ENCODE results near the gene ATP6V0D1. TPM values are rescaled to one million over a fixed set of nuclear protein-coding genes. Genes with fewer than 3 reads are reported as not detected.

ATP6V0D1 gene
- total and polyA plus RNA-seq, 8 donors, result 17.4 to 54.0 (median 32.3) TPM

- peaks cover 9 to 17% (median 16%) of the 10 kb centered on the region in 3 donors for H3K4me1 ChIP-seq
- ATAC-seq, result peak; percentile 88 to 92 (median 90)
- no peaks in the 10 kb centered on the region for H3K36me3 ChIP-seq
- no peaks in the 10 kb centered on the region for H3K27me3 ChIP-seq
- H3K27ac ChIP-seq, result peak overlapping the region; percentile 50 to 91 (median 80)
- WGBS, 2 donors, result 38 to 45% methylated on average over 5 of the region's 5 CpGs
- peak; percentile 41 for FAIRE-seq
- peak in 4 of 6 donors; percentile 79 to 88 (median 84) for DNase-seq
- no peak overlapping the region for H3K4me3 ChIP-seq
- no peaks in the 10 kb centered on the region for H3K9me3 ChIP-seq
- no peak for TF ChIP-seq CTCF (IDR thresholded peaks at IDR 0.05)
- intact Hi-C loops (cut with DNase I), result loop anchor here in 1 of 3 donors (5.0 kb wide), 1 partner anchor 42 kb away; no protein-coding TSS in a partner anchor
Measured at GRCh38 chr16:67404740-67405226, 76.2 kb downstream of the ATP6V0D1 start.

GRCh38 chr16:67403976-67404555 lies 76.9 kb downstream of the ATP6V0D1 start:
- intact Hi-C loops (cut with DNase I), result loop anchor here in 1 of 3 donors (5.0 kb wide), 1 partner anchor 42 kb away; no protein-coding TSS in a partner anchor
- FAIRE-seq (no peak), ATAC-seq (peak in 3 of 4 donors; percentile 6 to 35 (median 6))

GRCh38 chr16:67400901-67401300 lies 80.1 kb downstream of the ATP6V0D1 start:
- FAIRE-seq, result no peak
- no peak for TF ChIP-seq CTCF (IDR thresholded peaks at IDR 0.05)
- intact Hi-C loops (cut with DNase I), result loop anchor here in 1 of 3 donors (5.0 kb wide), 1 partner anchor 39 kb away; no protein-coding TSS in a partner anchor

More at GRCh38 chr16:67403976-67404555, 76.9 kb downstream of the ATP6V0D1 start:
- no peak for TF ChIP-seq CTCF (IDR thresholded peaks at IDR 0.05)
- DNase-seq, result no peak
- no peak overlapping the region for H3K4me3 ChIP-seq
- H3K36me3 ChIP-seq, result no peaks in the 10 kb centered on the region
- H3K9me3 ChIP-seq, result no peaks in the 10 kb centered on the region
- WGBS, 2 donors, result 64 to 66% methylated on average over 12 of the region's 12 CpGs
- H3K4me1 ChIP-seq, result peaks cover 9 to 20% (median 16%) of the 10 kb centered on the region in 3 donors
- H3K27ac ChIP-seq, result peak overlapping the region; percentile 50 to 91 (median 80)
- no peaks in the 10 kb centered on the region for H3K27me3 ChIP-seq

GRCh38 chr16:67399749-67400704 lies 80.9 kb downstream of the ATP6V0D1 start:
- ATAC-seq (no peak), FAIRE-seq (no peak), DNase-seq (peak in 3 of 6 donors; percentile 21 to 66 (median 27))
- Histone ChIP-seq H3K27me3 (no peaks in the 10 kb centered on the region), H3K4me3 (no peak overlapping the region), H3K9me3 (no peaks in the 10 kb centered on the region), H3K4me1 (peaks cover 24 to 34% (median 31%) of the 10 kb centered on the region in 3 donors), H3K27ac (no peak overlapping the region), H3K36me3 (no peaks in the 10 kb centered on the region)
- WGBS, 2 donors, result 70 to 73% methylated on average over 19 of the region's 19 CpGs
- intact Hi-C loops (cut with DNase I), result loop anchor here in 1 of 3 donors (5.0 kb wide), 1 partner anchor 38 kb away; no protein-coding TSS in a partner anchor
- TF ChIP-seq CTCF (IDR thresholded peaks at IDR 0.05), result peak in 1 of 4 donors; percentile 5

More at GRCh38 chr16:67400901-67401300, 80.1 kb downstream of the ATP6V0D1 start:
- ATAC-seq, result no peak
- no peaks in the 10 kb centered on the region for H3K27me3 ChIP-seq
- H3K9me3 ChIP-seq, result no peaks in the 10 kb centered on the region
- H3K27ac ChIP-seq, result no peak overlapping the region
- H3K4me1 ChIP-seq, result peaks cover 17 to 28% (median 25%) of the 10 kb centered on the region in 3 donors
- 94 to 98% methylated on average over 14 of the region's 14 CpGs for WGBS, 2 donors
- peak in 1 of 6 donors; percentile 59 for DNase-seq
- H3K36me3 ChIP-seq, result no peaks in the 10 kb centered on the region
- no peak overlapping the region for H3K4me3 ChIP-seq

Measured in pancreas (tissue), 10 donors.